ENCODE results near the gene C1S. TPM values are rescaled to one million over a fixed set of nuclear protein-coding genes. Genes with fewer than 3 reads are reported as not detected.

C1S gene
- total and polyA plus RNA-seq, 9 of the 15 experiments (the other 6 are each of a cell fraction or from before 2014, with no cell fraction given) = 0.08 to 0.84 (median 0.27) TPM

GRCh38 chr12:7108003-7108795, 47.7 kb downstream of the C1S start (continued):
- no peak for TF ChIP-seq THRA (IDR thresholded peaks at IDR 0.05)
- no peak for TF ChIP-seq ZNF311 (CRISPR knock-in tag; IDR thresholded peaks at IDR 0.05)
- TF ChIP-seq RBBP5 (IDR thresholded peaks at IDR 0.05; ENCODE audit: borderline replicate concordance, insufficient read depth, low read length, poor library complexity, severe bottlenecking) = peak; percentile 42
- peak; percentile 94 for TF ChIP-seq ETV5 (CRISPR knock-in tag; IDR thresholded peaks at IDR 0.05; ENCODE audit: low read depth)
- TF ChIP-seq ZNF280A (IDR thresholded peaks at IDR 0.05; ENCODE audit: low read depth, partially characterized antibody) = no peak
- TF ChIP-seq POLR3A (IDR thresholded peaks at IDR 0.05; ENCODE audit: borderline replicate concordance, extremely low read depth, insufficient read depth, insufficient read length) = no peak
- no peak for TF ChIP-seq CREM (IDR thresholded peaks at IDR 0.05; ENCODE audit: low read depth)
- TF ChIP-seq ZNF143 (CRISPR knock-in tag; IDR thresholded peaks at IDR 0.05) = no peak
- TF ChIP-seq RHOXF2B (CRISPR knock-in tag; conservative IDR thresholded peaks at IDR 0.05) = no peak
- TF ChIP-seq SIN3A (IDR thresholded peaks at IDR 0.05; ENCODE audit: borderline replicate concordance in 2 of 2, control insufficient read depth in 1 of 2, low read depth in 2 of 2, low read length in 2 of 2) = 0 out of 4 replicates have a peak, but pooled peaks of 1 of the 2 experiments have one; percentile 33
- TF ChIP-seq NR1H2 (CRISPR knock-in tag; IDR thresholded peaks at IDR 0.05) = peak; percentile 89; the same call in 1 of the 2 replicates
- TF ChIP-seq CBX8 (IDR thresholded peaks at IDR 0.05; ENCODE audit: borderline replicate concordance, extremely low read depth, low read depth, low read length, poor library complexity, severe bottlenecking) = no peak
- TF ChIP-seq GTF2E2 (tag; IDR thresholded peaks at IDR 0.05) = no peak
- TF ChIP-seq ARID4B (CRISPR knock-in tag; IDR thresholded peaks at IDR 0.05) = 0 out of 2 replicates have a peak, but pooled peaks have one; percentile 64
- no peak for TF ChIP-seq KAT2B (IDR thresholded peaks at IDR 0.05; ENCODE audit: low read depth, low read length)
- no peak for TF ChIP-seq TFE3 (CRISPR knock-in tag; IDR thresholded peaks at IDR 0.05)

Data from K562 (cell line).